MM.1S (cell line): ENCODE results near the gene APRT.

Experiments
- CTCF ChIP-seq: fragments of 300-600 bp; sonication (generic); IDR thresholded peaks from 2 replicates; pipeline ENCODE4 v1.5.1; 2016; ENCODE audit warnings: antibody characterized with exemption, low read length, mixed read lengths
- EZH2 ChIP-seq: fragments of 300-600 bp; sonication (generic); optimal IDR thresholded peaks from 2 replicates; pipeline ENCODE3; 2017; ENCODE audit warnings: low read depth, mild to moderate bottlenecking, antibody characterized with exemption, low read length, mixed read lengths

GRCh38 chr16:88846088-88846487, 34.4 kb upstream of the APRT start:
- no peak for TF ChIP-seq CTCF
- TF ChIP-seq EZH2 = no peak
